ENCODE measurements around the gene ARHGAP23.

Gene ARHGAP23

GRCh38 chr17:38441429-38442061 lies 13.3 kb downstream of the ARHGAP23 start:
- no peak overlapping the region for H3K4me3 ChIP-seq (ENCODE audit: low read length)
- no peak overlapping the region for H3K4me2 ChIP-seq (ENCODE audit: low read length)

GRCh38 chr17:38442548-38442947 lies 14.3 kb downstream of the ARHGAP23 start:
- Histone ChIP-seq H3K4me2 (ENCODE audit: low read length) (no peak overlapping the region), H4K5ac (ENCODE audit: low read length) (no peak overlapping the region), H3K27ac (ENCODE audit: low read depth, low read length) (no peak overlapping the region), H2AK5ac (ENCODE audit: low read length) (no peak overlapping the region), H3K9ac (ENCODE audit: low read length) (no peak overlapping the region), H3K79me1 (ENCODE audit: low read length) (no peaks in the 10 kb centered on the region), H3K4me1 (ENCODE audit: control insufficient read depth, low read depth, low read length) (peaks cover 3% of the 10 kb centered on the region), H2BK5ac (ENCODE audit: low read length) (no peak overlapping the region), H3K18ac (ENCODE audit: low read length) (no peak overlapping the region), H3K4ac (ENCODE audit: low read depth, low read length) (no peak overlapping the region), H3K79me2 (ENCODE audit: control insufficient read depth, insufficient read depth, low read length) (no peaks in the 10 kb centered on the region), H4K8ac (ENCODE audit: low read depth, low read length) (no peak overlapping the region), H3K36me3 (ENCODE audit: control insufficient read depth, insufficient read depth, low read length) (no peaks in the 10 kb centered on the region), H3K56ac (ENCODE audit: low read length) (no peak overlapping the region), H2BK120ac (ENCODE audit: low read depth, low read length) (no peak overlapping the region), H3K27me3 (ENCODE audit: insufficient read depth, low read length, poor library complexity) (no peaks in the 10 kb centered on the region), H3K23ac (ENCODE audit: low read length) (no peak overlapping the region), H2BK15ac (replicated peaks; ENCODE audit: low read depth) (no peak overlapping the region), H3K4me3 (ENCODE audit: low read length) (no peak overlapping the region)
- WGBS (ENCODE audit: extremely low coverage, insufficient coverage, low lambda C conversion rate) = no CpG with 5 or more reads among the region's 4 CpGs
- DNase-seq = no peak

More at GRCh38 chr17:38441429-38442061, 13.3 kb downstream of the ARHGAP23 start:
- Histone ChIP-seq H3K27ac (ENCODE audit: low read depth, low read length) (no peak overlapping the region), H3K23ac (ENCODE audit: low read length) (no peak overlapping the region), H3K4ac (ENCODE audit: low read depth, low read length) (no peak overlapping the region), H3K18ac (ENCODE audit: low read length) (no peak overlapping the region), H4K5ac (ENCODE audit: low read length) (no peak overlapping the region), H2AK5ac (ENCODE audit: low read length) (no peak overlapping the region), H3K27me3 (ENCODE audit: insufficient read depth, low read length, poor library complexity) (no peaks in the 10 kb centered on the region), H3K79me1 (ENCODE audit: low read length) (no peaks in the 10 kb centered on the region), H3K9ac (ENCODE audit: low read length) (no peak overlapping the region), H3K79me2 (ENCODE audit: control insufficient read depth, insufficient read depth, low read length) (no peaks in the 10 kb centered on the region), H4K8ac (ENCODE audit: low read depth, low read length) (no peak overlapping the region), H3K36me3 (ENCODE audit: control insufficient read depth, insufficient read depth, low read length) (no peaks in the 10 kb centered on the region), H2BK15ac (replicated peaks; ENCODE audit: low read depth) (no peak overlapping the region), H2BK120ac (ENCODE audit: low read depth, low read length) (no peak overlapping the region), H3K4me1 (ENCODE audit: control insufficient read depth, low read depth, low read length) (peaks cover 3% of the 10 kb centered on the region), H3K56ac (ENCODE audit: low read length) (no peak overlapping the region), H2BK5ac (ENCODE audit: low read length) (no peak overlapping the region)
- no peak for DNase-seq
- no CpG with 5 or more reads among the region's 9 CpGs for WGBS (ENCODE audit: extremely low coverage, insufficient coverage, low lambda C conversion rate)

- Histone ChIP-seq H3K79me1 (ENCODE audit: low read length) (no peaks in the 10 kb centered on the region), H3K79me2 (ENCODE audit: control insufficient read depth, insufficient read depth, low read length) (no peaks in the 10 kb centered on the region), H2BK15ac (replicated peaks; ENCODE audit: low read depth) (no peak overlapping the region), H3K36me3 (ENCODE audit: control insufficient read depth, insufficient read depth, low read length) (no peaks in the 10 kb centered on the region), H4K5ac (ENCODE audit: low read length) (no peak overlapping the region), H4K8ac (ENCODE audit: low read depth, low read length) (no peak overlapping the region), H3K4me3 (ENCODE audit: low read length) (no peak overlapping the region), H2BK5ac (ENCODE audit: low read length) (no peak overlapping the region), H2BK120ac (ENCODE audit: low read depth, low read length) (no peak overlapping the region), H3K4me2 (ENCODE audit: low read length) (no peak overlapping the region), H3K27me3 (ENCODE audit: insufficient read depth, low read length, poor library complexity) (no peaks in the 10 kb centered on the region), H2AK5ac (ENCODE audit: low read length) (no peak overlapping the region), H3K4me1 (ENCODE audit: control insufficient read depth, low read depth, low read length) (peaks cover 3% of the 10 kb centered on the region), H3K23ac (ENCODE audit: low read length) (no peak overlapping the region), H3K18ac (ENCODE audit: low read length) (no peak overlapping the region), H3K4ac (ENCODE audit: low read depth, low read length) (no peak overlapping the region), H3K56ac (ENCODE audit: low read length) (no peak overlapping the region), H3K9ac (ENCODE audit: low read length) (no peak overlapping the region), H3K27ac (ENCODE audit: low read depth, low read length) (no peak overlapping the region)
- DNase-seq = no peak
- WGBS (ENCODE audit: extremely low coverage, insufficient coverage, low lambda C conversion rate) = no CpG with 5 or more reads among the region's 7 CpGs
Measured at GRCh38 chr17:38443356-38444031, 15.2 kb downstream of the ARHGAP23 start.

- no peak overlapping the region for H3K4ac ChIP-seq (ENCODE audit: low read depth, low read length)
- H4K8ac ChIP-seq (ENCODE audit: low read depth, low read length) = no peak overlapping the region
- H3K23ac ChIP-seq (ENCODE audit: low read length) = no peak overlapping the region
- H3K36me3 ChIP-seq (ENCODE audit: control insufficient read depth, insufficient read depth, low read length) = no peaks in the 10 kb centered on the region
- H3K79me2 ChIP-seq (ENCODE audit: control insufficient read depth, insufficient read depth, low read length) = no peaks in the 10 kb centered on the region
- H3K4me2 ChIP-seq (ENCODE audit: low read length) = no peak overlapping the region
- H3K4me1 ChIP-seq (ENCODE audit: control insufficient read depth, low read depth, low read length) = peaks cover 3% of the 10 kb centered on the region
- no CpG with 5 or more reads among the region's 14 CpGs for WGBS (ENCODE audit: extremely low coverage, insufficient coverage, low lambda C conversion rate)
- H3K27me3 ChIP-seq (ENCODE audit: insufficient read depth, low read length, poor library complexity) = no peaks in the 10 kb centered on the region
- no peak overlapping the region for H4K5ac ChIP-seq (ENCODE audit: low read length)
- no peak overlapping the region for H3K27ac ChIP-seq (ENCODE audit: low read depth, low read length)
- H3K4me3 ChIP-seq (ENCODE audit: low read length) = no peak overlapping the region
- no peak overlapping the region for H2BK5ac ChIP-seq (ENCODE audit: low read length)
- no peak overlapping the region for H2BK120ac ChIP-seq (ENCODE audit: low read depth, low read length)
- no peak overlapping the region for H3K9ac ChIP-seq (ENCODE audit: low read length)
- no peak overlapping the region for H2AK5ac ChIP-seq (ENCODE audit: low read length)
- no peak overlapping the region for H2BK15ac ChIP-seq (replicated peaks; ENCODE audit: low read depth)
- H3K18ac ChIP-seq (ENCODE audit: low read length) = no peak overlapping the region
- peak; percentile 70 for DNase-seq
- no peak overlapping the region for H3K56ac ChIP-seq (ENCODE audit: low read length)
- H3K79me1 ChIP-seq (ENCODE audit: low read length) = no peaks in the 10 kb centered on the region
Measured at GRCh38 chr17:38444151-38444550, 15.9 kb downstream of the ARHGAP23 start.

- H3K36me3 ChIP-seq (ENCODE audit: control insufficient read depth, insufficient read depth, low read length) = no peaks in the 10 kb centered on the region
- no peak overlapping the region for H3K4me2 ChIP-seq (ENCODE audit: low read length)
- no peak overlapping the region for H2BK120ac ChIP-seq (ENCODE audit: low read depth, low read length)
- H3K79me2 ChIP-seq (ENCODE audit: control insufficient read depth, insufficient read depth, low read length) = no peaks in the 10 kb centered on the region
- no peak overlapping the region for H4K5ac ChIP-seq (ENCODE audit: low read length)
- no peak overlapping the region for H3K4ac ChIP-seq (ENCODE audit: low read depth, low read length)
- H3K56ac ChIP-seq (ENCODE audit: low read length) = peak overlapping the region; percentile 43
- H3K27me3 ChIP-seq (ENCODE audit: insufficient read depth, low read length, poor library complexity) = no peaks in the 10 kb centered on the region
- H3K79me1 ChIP-seq (ENCODE audit: low read length) = peaks cover 2% of the 10 kb centered on the region
- no peak overlapping the region for H3K9ac ChIP-seq (ENCODE audit: low read length)
- H4K8ac ChIP-seq (ENCODE audit: low read depth, low read length) = no peak overlapping the region
- no peak overlapping the region for H3K4me3 ChIP-seq (ENCODE audit: low read length)
- H3K23ac ChIP-seq (ENCODE audit: low read length) = peak overlapping the region; percentile 90
- no peak for DNase-seq
- no peak overlapping the region for H2BK15ac ChIP-seq (replicated peaks; ENCODE audit: low read depth)
- WGBS (ENCODE audit: extremely low coverage, insufficient coverage, low lambda C conversion rate) = no CpG with 5 or more reads among the region's 2 CpGs
- peak overlapping the region; percentile 22 for H2AK5ac ChIP-seq (ENCODE audit: low read length)
- no peak overlapping the region for H3K18ac ChIP-seq (ENCODE audit: low read length)
- no peak overlapping the region for H3K27ac ChIP-seq (ENCODE audit: low read depth, low read length)
- H2BK5ac ChIP-seq (ENCODE audit: low read length) = no peak overlapping the region
- peaks cover 14% of the 10 kb centered on the region for H3K4me1 ChIP-seq (ENCODE audit: control insufficient read depth, low read depth, low read length)
Measured at GRCh38 chr17:38447502-38448085, 19.3 kb downstream of the ARHGAP23 start.
